SU-DHL-6 (cell line): Measurements from ENCODE around the gene LSR.

Source experiments
- H2AFZ ChIP-seq: fragments of 200-600 bp; sonication (generic); 2 replicates; pipeline ENCODE4 v1.6.1; 2014; ENCODE audit warnings: low read depth, mild to moderate bottlenecking, moderate library complexity, mixed read lengths, antibody characterized with exemption, low read length; ENCODE audit not compliant: severe bottlenecking
- H3F3A ChIP-seq: fragments of 200-600 bp; shearing (Covaris generic); 2 replicates; pipeline ENCODE4 v1.6.0; 2016; ENCODE audit warnings: antibody characterized with exemption, mild to moderate bottlenecking; ENCODE audit not compliant: insufficient read depth
- H3K27ac ChIP-seq: fragments of 200-600 bp; sonication (generic); 2 replicates; pipeline ENCODE4 v1.5.1; 2016; ENCODE audit warnings: low read depth, mild to moderate bottlenecking, low read length, moderate library complexity, mixed read lengths
- H3K27me3 ChIP-seq: fragments of 200-600 bp; sonication (generic), shearing (Covaris generic); 2 replicates; pipeline ENCODE4 v1.6.0; 2014; ENCODE audit warnings: mild to moderate bottlenecking, low read length
- H3K36me3 ChIP-seq: fragments of 200-600 bp; sonication (generic); 2 replicates; pipeline ENCODE4 v1.6.1; 2014; ENCODE audit warnings: mild to moderate bottlenecking, low read length, mixed read lengths
- H3K4me2 ChIP-seq: fragments of 300-600, 200-600 bp; shearing (Covaris generic), sonication (generic); 2 replicates; pipeline ENCODE4 v1.6.0; 2014; ENCODE audit warnings: low read length, low read depth, mild to moderate bottlenecking; ENCODE audit not compliant: poor library complexity, severe bottlenecking
- H3K4me3 ChIP-seq: fragments of 200-600 bp; sonication (generic); 2 replicates; pipeline ENCODE4 v1.5.1; 2014; ENCODE audit warnings: antibody characterized with exemption, low read length, mild to moderate bottlenecking, mixed read lengths; ENCODE audit not compliant: insufficient read depth, poor library complexity, severe bottlenecking
- H3K79me2 ChIP-seq: fragments of 200-600 bp; sonication (generic); 2 replicates; pipeline ENCODE4 v1.6.1; 2014; ENCODE audit warnings: mild to moderate bottlenecking, low read length, moderate library complexity; ENCODE audit not compliant: insufficient read depth
- H3K9ac ChIP-seq: fragments of 200-600 bp; sonication (generic); 2 replicates; pipeline ENCODE4 v1.7.0; 2014; ENCODE audit warnings: mild to moderate bottlenecking, low read length
- H3K9me2 ChIP-seq: fragments of 200-600 bp; sonication (generic); replicated peaks from 2 replicates; pipeline ENCODE4 v1.6.1; 2014; ENCODE audit warnings: low read length; ENCODE audit not compliant: insufficient read depth
- H3K9me3 ChIP-seq: fragments of 200-600 bp; sonication (generic); 2 replicates; pipeline ENCODE4 v1.6.1; 2014; ENCODE audit warnings: low read length, mixed read lengths; ENCODE audit not compliant: insufficient read depth
- H4K20me1 ChIP-seq: fragments of 200-600 bp; sonication (generic); 2 replicates; pipeline ENCODE4 v1.6.1; 2014; ENCODE audit warnings: low read depth, mild to moderate bottlenecking, antibody characterized with exemption, low read length, moderate library complexity, mixed read lengths
- EZH2phosphoT487 ChIP-seq: fragments of 200-600 bp; sonication (generic), shearing (Covaris generic); conservative IDR thresholded peaks from 2 replicates; pipeline ENCODE4 v1.6.1; 2018; ENCODE audit warnings: mild to moderate bottlenecking, antibody characterized with exemption, low read length, moderate library complexity, mixed read lengths
- TF ChIP-seq, protein P1 (sequence below): fragments of 200-600 bp; sonication (generic); IDR thresholded peaks from one replicate; pipeline ENCODE4 v1.5.1; 2017; ENCODE audit warnings: antibody characterized with exemption, mild to moderate bottlenecking, low read length, moderate library complexity; ENCODE audit not compliant: insufficient read depth, poor library complexity, severe bottlenecking

Gene LSR

DNA sequence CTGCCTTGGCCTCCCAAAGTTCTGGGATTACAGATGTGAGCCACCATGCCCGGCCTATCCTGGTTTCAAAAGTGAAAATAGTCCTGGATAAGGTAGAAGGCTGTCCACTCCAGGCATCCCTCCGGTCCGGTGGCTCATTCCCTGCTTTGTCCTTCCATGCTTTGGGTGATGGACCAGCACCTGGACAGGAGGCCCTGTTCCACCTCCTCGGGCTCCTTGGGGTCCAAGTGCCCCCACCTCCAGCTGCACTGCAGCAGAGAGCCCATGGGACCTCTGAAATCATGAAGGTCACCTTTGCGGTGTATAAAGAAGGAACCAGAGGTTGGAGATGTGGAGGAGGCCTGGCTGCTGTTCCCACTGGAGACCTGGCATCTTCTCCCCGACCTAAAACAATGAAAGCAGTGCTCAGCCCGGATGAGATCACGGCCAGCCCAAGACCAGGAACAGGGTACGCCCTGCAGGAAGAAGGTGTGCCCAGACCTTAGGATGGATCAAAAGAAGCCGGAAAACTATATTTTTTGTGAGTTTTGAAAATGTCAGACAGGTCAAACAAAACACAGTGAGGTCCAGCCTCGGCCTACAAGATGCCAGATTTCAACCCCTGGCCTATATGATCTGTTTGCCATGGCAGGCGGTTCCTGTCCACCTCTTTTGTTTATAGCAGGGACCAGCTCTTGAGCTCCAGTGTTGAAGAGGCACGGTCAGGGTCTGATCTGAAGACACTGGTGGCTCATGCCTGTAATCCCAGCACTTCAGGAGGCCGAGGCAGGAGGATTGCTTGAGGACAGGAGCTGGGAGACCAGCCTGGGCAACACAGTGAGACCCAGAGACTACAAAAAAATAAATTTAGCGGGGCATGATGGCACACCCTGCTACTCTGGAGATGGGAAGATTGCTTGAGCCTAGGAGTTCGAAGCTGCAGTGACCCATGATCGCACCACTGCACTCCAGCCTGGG, 5.8 kb downstream of the LSR start:
- no peaks in the 10 kb centered on the region for H3K36me3 ChIP-seq
- TF ChIP-seq EZH2phosphoT487, result no peak
- TF ChIP-seq, protein P1, sequence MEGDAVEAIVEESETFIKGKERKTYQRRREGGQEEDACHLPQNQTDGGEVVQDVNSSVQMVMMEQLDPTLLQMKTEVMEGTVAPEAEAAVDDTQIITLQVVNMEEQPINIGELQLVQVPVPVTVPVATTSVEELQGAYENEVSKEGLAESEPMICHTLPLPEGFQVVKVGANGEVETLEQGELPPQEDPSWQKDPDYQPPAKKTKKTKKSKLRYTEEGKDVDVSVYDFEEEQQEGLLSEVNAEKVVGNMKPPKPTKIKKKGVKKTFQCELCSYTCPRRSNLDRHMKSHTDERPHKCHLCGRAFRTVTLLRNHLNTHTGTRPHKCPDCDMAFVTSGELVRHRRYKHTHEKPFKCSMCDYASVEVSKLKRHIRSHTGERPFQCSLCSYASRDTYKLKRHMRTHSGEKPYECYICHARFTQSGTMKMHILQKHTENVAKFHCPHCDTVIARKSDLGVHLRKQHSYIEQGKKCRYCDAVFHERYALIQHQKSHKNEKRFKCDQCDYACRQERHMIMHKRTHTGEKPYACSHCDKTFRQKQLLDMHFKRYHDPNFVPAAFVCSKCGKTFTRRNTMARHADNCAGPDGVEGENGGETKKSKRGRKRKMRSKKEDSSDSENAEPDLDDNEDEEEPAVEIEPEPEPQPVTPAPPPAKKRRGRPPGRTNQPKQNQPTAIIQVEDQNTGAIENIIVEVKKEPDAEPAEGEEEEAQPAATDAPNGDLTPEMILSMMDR, result no peak
- H3K27ac ChIP-seq, result no peak overlapping the region
- no peaks in the 10 kb centered on the region for H3F3A ChIP-seq
- no peaks in the 10 kb centered on the region for H4K20me1 ChIP-seq
- H3K79me2 ChIP-seq, result peaks cover 9% of the 10 kb centered on the region; the same call in 1 of the 2 replicates
- H3K9me2 ChIP-seq, result no peaks in the 10 kb centered on the region
- H3K9ac ChIP-seq, result no peak overlapping the region
- no peak overlapping the region for H2AFZ ChIP-seq
- H3K9me3 ChIP-seq, result no peaks in the 10 kb centered on the region
- no peaks in the 10 kb centered on the region for H3K27me3 ChIP-seq
- no peak overlapping the region for H3K4me2 ChIP-seq
- no peak overlapping the region for H3K4me3 ChIP-seq

DNA sequence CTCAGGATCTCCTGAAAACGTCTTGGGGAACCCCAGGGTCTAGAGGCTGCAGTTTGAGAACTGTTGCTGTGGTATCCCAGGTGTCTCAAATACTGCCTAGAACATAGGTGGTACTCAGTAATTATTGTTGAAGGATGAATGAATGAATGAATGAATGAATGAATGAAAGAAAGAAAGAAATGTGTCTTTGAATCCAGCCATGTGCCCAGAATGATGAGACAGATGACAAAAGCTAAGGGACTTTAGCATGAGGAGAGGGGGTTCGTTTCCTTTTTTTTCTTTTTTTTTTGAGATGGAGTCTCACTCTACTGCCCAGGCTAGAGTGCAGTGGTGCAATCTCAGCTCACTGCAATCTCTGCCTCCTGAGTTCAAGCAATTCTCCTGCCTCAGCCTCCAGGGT, 7.8 kb downstream of the LSR start:
- no peak overlapping the region for H3K4me3 ChIP-seq
- H3K27ac ChIP-seq, result no peak overlapping the region
- TF ChIP-seq, protein P1, result no peak
- no peak for TF ChIP-seq EZH2phosphoT487
- no peaks in the 10 kb centered on the region for H3K9me2 ChIP-seq
- no peaks in the 10 kb centered on the region for H3K27me3 ChIP-seq
- no peak overlapping the region for H2AFZ ChIP-seq
- no peaks in the 10 kb centered on the region for H4K20me1 ChIP-seq
- H3K9ac ChIP-seq, result no peak overlapping the region
- H3K4me2 ChIP-seq, result no peak overlapping the region
- no peaks in the 10 kb centered on the region for H3K9me3 ChIP-seq
- H3K36me3 ChIP-seq, result no peaks in the 10 kb centered on the region
- no peaks in the 10 kb centered on the region; the same call in 1 of the 2 replicates for H3K79me2 ChIP-seq
- 0 out of 2 replicates have a peak, but pooled peaks cover 2% of the 10 kb centered on the region for H3F3A ChIP-seq

DNA sequence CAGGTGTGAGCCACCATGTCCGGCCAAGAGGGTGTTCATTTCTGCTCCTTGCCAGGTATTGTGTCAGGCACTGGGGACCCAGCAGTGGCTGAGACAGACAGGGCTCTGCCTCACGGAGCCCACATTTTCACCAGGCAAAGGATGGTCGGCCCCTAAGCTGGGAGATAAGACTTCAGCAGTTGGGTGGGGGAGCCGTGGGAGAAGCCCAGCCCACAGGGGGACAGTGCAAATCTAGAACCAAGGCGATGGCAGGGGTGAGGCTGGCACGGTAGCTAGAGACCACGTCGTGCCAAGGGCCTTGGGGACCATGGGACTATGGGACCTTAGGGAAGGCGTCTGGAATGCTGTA, 8.3 kb downstream of the LSR start:
- H3K27me3 ChIP-seq, result no peaks in the 10 kb centered on the region
- no peaks in the 10 kb centered on the region for H3K36me3 ChIP-seq
- no peaks in the 10 kb centered on the region for H4K20me1 ChIP-seq
- H3K27ac ChIP-seq, result no peak overlapping the region
- H3F3A ChIP-seq, result 0 out of 2 replicates have a peak, but pooled peaks cover 2% of the 10 kb centered on the region
- no peaks in the 10 kb centered on the region; the same call in 1 of the 2 replicates for H3K79me2 ChIP-seq
- no peak overlapping the region for H2AFZ ChIP-seq
- TF ChIP-seq, protein P1, result no peak
- TF ChIP-seq EZH2phosphoT487, result no peak
- H3K9me3 ChIP-seq, result no peaks in the 10 kb centered on the region
- no peak overlapping the region for H3K4me2 ChIP-seq
- no peaks in the 10 kb centered on the region for H3K9me2 ChIP-seq
- H3K4me3 ChIP-seq, result no peak overlapping the region
- H3K9ac ChIP-seq, result no peak overlapping the region
